Right cardiac atrium (tissue), 5 donors: ENCODE results near the gene TRAFD1. TPM values are rescaled to one million over a fixed set of nuclear protein-coding genes. Genes with fewer than 3 reads are reported as not detected.

Experiments
- ATAC-seq, 2 donors: fragments of 200-7000 bp; cut with Tn5 transposase; one replicate each; pipeline versions ENCODE4 v1.8.0 to v1.9.1; 2020; ENCODE audit warnings: moderate library complexity in 2 of 2, mild to moderate bottlenecking in 1 of 2
- DNase-seq, 3 donors: peaks; one replicate each; pipeline ENCODE4 v3.0.0-alpha.2; 2020
- H3K27ac ChIP-seq: one replicate; pipeline ENCODE4 v1.5.1; 2013; ENCODE audit warnings: mild to moderate bottlenecking, low read length, control low read depth, moderate library complexity
- H3K27me3 ChIP-seq: one replicate; pipeline ENCODE4 v1.6.1; 2013; ENCODE audit not compliant: control insufficient read depth, insufficient read depth
- H3K4me1 ChIP-seq: one replicate; pipeline ENCODE4 v1.6.1; 2013; ENCODE audit warnings: low read length; ENCODE audit not compliant: control insufficient read depth, insufficient read depth
- H3K4me3 ChIP-seq: one replicate; pipeline ENCODE4 v1.5.1; 2013; ENCODE audit warnings: low read length, control low read depth
- H3K9me3 ChIP-seq: one replicate; pipeline ENCODE4 v1.6.1; 2013; ENCODE audit warnings: low read length; ENCODE audit not compliant: control insufficient read depth
- WGBS: extraction: QIAGEN DNeasy Blood & Tissue Kit; methylation state at CpG from one replicate; pipeline ENCODE4 v1.1.7; 2013; 5-methylcytosine and 5-hydroxymethylcytosine counted together
- intact Hi-C, 4 donors: fragments of 100-400 bp; cut with DNase I; formaldehyde crosslinking; loops; one replicate each; pipeline versions ENCODE4 v1.11.0 to v1.14.0; 2022 to 2023
- polyA plus RNA-seq: library from polyadenylated mRNA; stranded (reverse); fragments of 200-250 nt; gene quantifications from one replicate; pipeline ENCODE4 v1.2.3, GENCODE V29; 2013
- total RNA-seq, 4 donors: library from RNA; stranded (reverse); fragmentation: NEBNext Ultra II Directional; extraction: Animal tissue kit (Norgen Biotek cat#: 25700); gene quantifications; one replicate each; pipeline ENCODE4 v1.2.1, GENCODE V29; 2021
- donor health status: healthy with polysubstance abuse.
- donor health status: DM: no; HTN: yes; CAD: no.
- donor health status: DM: no; HTN: no; CAD: no.
- donor health status: DM: no; HTN: yes; CAD: no; lungs with severe emphysema.
- donor health status: DM: yes; HTN: yes; CAD: no.

The TRAFD1 gene
- total and polyA plus RNA-seq, 5 donors, result 13.4 to 24.5 (median 23.7) TPM

- Histone ChIP-seq H3K27ac (no peak overlapping the region), H3K4me1 (no peaks in the 10 kb centered on the region), H3K4me3 (no peak overlapping the region), H3K27me3 (no peaks in the 10 kb centered on the region), H3K9me3 (no peaks in the 10 kb centered on the region)
- ATAC-seq (peak in 1 of 2 donors; percentile 21), DNase-seq (no peak)
- 81% methylated on average over 9 of the region's 9 CpGs for WGBS
- intact Hi-C loops, result no loop called here
These were observed 36.4 kb downstream of the TRAFD1 start for GRCh38 chr12:112161711-112162110.

- no peak for ATAC-seq
- no peak overlapping the region for H3K27ac ChIP-seq
- H3K4me1 ChIP-seq, result no peaks in the 10 kb centered on the region
- H3K27me3 ChIP-seq, result no peaks in the 10 kb centered on the region
- no peaks in the 10 kb centered on the region for H3K9me3 ChIP-seq
- 95% methylated on average over 12 of the region's 12 CpGs for WGBS
- no peak overlapping the region for H3K4me3 ChIP-seq
- DNase-seq, result no peak
- intact Hi-C loops, result no loop called here
These were observed 37.0 kb downstream of the TRAFD1 start for GRCh38 chr12:112162241-112162790.

GRCh38 chr12:112163056-112163455 is 37.7 kb downstream of the TRAFD1 start:
- Histone ChIP-seq H3K27ac (no peak overlapping the region), H3K9me3 (no peaks in the 10 kb centered on the region), H3K4me3 (no peak overlapping the region), H3K27me3 (no peaks in the 10 kb centered on the region), H3K4me1 (no peaks in the 10 kb centered on the region)
- 91% methylated on average over 8 of the region's 8 CpGs for WGBS
- ATAC-seq (no peak), DNase-seq (no peak)
- intact Hi-C loops, result no loop called here

- no peak overlapping the region for H3K4me3 ChIP-seq
- ATAC-seq (no peak), DNase-seq (no peak)
- no peak overlapping the region for H3K27ac ChIP-seq
- H3K27me3 ChIP-seq, result no peaks in the 10 kb centered on the region
- H3K9me3 ChIP-seq, result no peaks in the 10 kb centered on the region
- H3K4me1 ChIP-seq, result no peaks in the 10 kb centered on the region
- intact Hi-C loops, result no loop called here
- 95% methylated on average over 22 of the region's 22 CpGs for WGBS
These were observed 38.2 kb downstream of the TRAFD1 start for GRCh38 chr12:112163471-112163991.

- DNase-seq, result no peak
- H3K27me3 ChIP-seq, result no peaks in the 10 kb centered on the region
- H3K27ac ChIP-seq, result no peak overlapping the region
- WGBS, result 93% methylated on average over 26 of the region's 26 CpGs
- intact Hi-C loops, result no loop called here
- no peaks in the 10 kb centered on the region for H3K9me3 ChIP-seq
- H3K4me3 ChIP-seq, result no peak overlapping the region
- ATAC-seq, result no peak
- H3K4me1 ChIP-seq, result no peaks in the 10 kb centered on the region
These were observed 38.8 kb downstream of the TRAFD1 start for GRCh38 chr12:112164011-112164660.

- no peak overlapping the region for H3K4me3 ChIP-seq
- no peaks in the 10 kb centered on the region for H3K27me3 ChIP-seq
- H3K27ac ChIP-seq, result no peak overlapping the region
- 98% methylated on average over 13 of the region's 13 CpGs for WGBS
- DNase-seq (no peak), ATAC-seq (no peak)
- intact Hi-C loops, result no loop called here
- no peaks in the 10 kb centered on the region for H3K9me3 ChIP-seq
- H3K4me1 ChIP-seq, result no peaks in the 10 kb centered on the region
These were observed 40.3 kb downstream of the TRAFD1 start for GRCh38 chr12:112165624-112166023.

- DNase-seq, result no peak
- intact Hi-C loops, result no loop called here
- 95% methylated on average over 26 of the region's 26 CpGs for WGBS
- Histone ChIP-seq H3K4me1 (no peaks in the 10 kb centered on the region), H3K9me3 (no peaks in the 10 kb centered on the region), H3K4me3 (no peak overlapping the region), H3K27me3 (no peaks in the 10 kb centered on the region), H3K27ac (no peak overlapping the region)
- ATAC-seq, result no peak
These were observed 41.0 kb downstream of the TRAFD1 start for GRCh38 chr12:112166051-112167015.

GRCh38 chr12:112167031-112167461 is 41.7 kb downstream of the TRAFD1 start:
- ATAC-seq, result no peak
- H3K4me1 ChIP-seq, result no peaks in the 10 kb centered on the region
- H3K9me3 ChIP-seq, result no peaks in the 10 kb centered on the region
- no peaks in the 10 kb centered on the region for H3K27me3 ChIP-seq
- H3K4me3 ChIP-seq, result no peak overlapping the region
- intact Hi-C loops, result no loop called here
- 96% methylated on average over 12 of the region's 12 CpGs for WGBS
- H3K27ac ChIP-seq, result no peak overlapping the region
- no peak for DNase-seq

- no peak overlapping the region for H3K27ac ChIP-seq
- 92% methylated on average over 32 of the region's 32 CpGs for WGBS
- no peaks in the 10 kb centered on the region for H3K27me3 ChIP-seq
- DNase-seq (no peak), ATAC-seq (no peak)
- H3K9me3 ChIP-seq, result no peaks in the 10 kb centered on the region
- intact Hi-C loops, result no loop called here
- H3K4me1 ChIP-seq, result no peaks in the 10 kb centered on the region
- no peak overlapping the region for H3K4me3 ChIP-seq
These were observed 42.6 kb downstream of the TRAFD1 start for GRCh38 chr12:112167718-112168525.

GRCh38 chr12:112168561-112168971 is 43.2 kb downstream of the TRAFD1 start:
- DNase-seq (no peak), ATAC-seq (no peak)
- no peaks in the 10 kb centered on the region for H3K9me3 ChIP-seq
- H3K27ac ChIP-seq, result no peak overlapping the region
- whole genome bisulfite sequencing, result 89% methylated on average over 8 of the region's 8 CpGs
- intact Hi-C loops, result no loop called here
- no peaks in the 10 kb centered on the region for H3K4me1 ChIP-seq
- H3K27me3 ChIP-seq, result no peaks in the 10 kb centered on the region
- H3K4me3 ChIP-seq, result no peak overlapping the region
